HG03521 (cell line): ENCODE results near the gene SECISBP2L.

ENCODE experiments used
- ATAC-seq: cut with Tn5 transposase; IDR thresholded peaks from one replicate; pipeline ENCODE4 v1.9.1; 2021; ENCODE audit warnings: mild to moderate bottlenecking, moderate library complexity; ENCODE audit not compliant: unreplicated experiment

SECISBP2L gene

DNA sequence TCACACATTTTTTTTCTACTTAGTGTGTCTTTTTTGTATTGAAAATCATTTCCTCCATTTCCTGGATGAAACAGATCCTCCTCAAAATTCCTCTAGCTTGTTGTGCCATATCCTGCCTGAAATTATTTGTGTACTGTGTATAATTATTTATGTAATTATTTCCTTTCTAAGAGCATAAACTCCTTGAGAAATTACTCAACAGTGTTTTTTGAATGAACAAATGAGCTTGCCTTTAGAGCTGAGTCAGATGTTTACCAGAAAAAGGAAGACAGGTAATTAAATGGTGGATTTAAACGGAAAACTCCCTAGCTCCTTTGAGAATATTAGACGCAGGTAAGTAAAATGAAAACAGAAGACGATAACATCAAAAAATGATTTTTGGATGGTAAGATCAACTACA is 13.2 kb upstream of the SECISBP2L start:
- no peak for ATAC-seq

DNA sequence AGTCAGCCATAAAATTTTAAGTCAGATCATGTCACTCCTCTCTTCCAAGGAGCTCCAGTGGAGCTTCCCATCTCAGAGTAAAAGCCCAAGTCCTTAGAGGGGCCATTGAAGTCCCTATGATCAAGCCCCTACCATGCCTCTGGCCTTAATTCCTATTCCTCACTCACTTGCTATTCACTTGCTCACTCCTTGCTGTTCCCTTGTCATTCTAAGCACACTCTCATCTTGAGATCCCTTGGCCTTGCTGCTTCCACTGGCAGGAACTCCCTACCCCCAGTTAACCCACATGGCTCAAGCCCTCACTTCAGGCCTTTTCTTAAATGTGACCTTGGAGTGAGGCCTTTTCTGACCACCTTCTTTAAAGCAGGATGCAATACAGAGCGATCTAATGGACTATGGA is 12.3 kb upstream of the SECISBP2L start:
- ATAC-seq: no peak

DNA sequence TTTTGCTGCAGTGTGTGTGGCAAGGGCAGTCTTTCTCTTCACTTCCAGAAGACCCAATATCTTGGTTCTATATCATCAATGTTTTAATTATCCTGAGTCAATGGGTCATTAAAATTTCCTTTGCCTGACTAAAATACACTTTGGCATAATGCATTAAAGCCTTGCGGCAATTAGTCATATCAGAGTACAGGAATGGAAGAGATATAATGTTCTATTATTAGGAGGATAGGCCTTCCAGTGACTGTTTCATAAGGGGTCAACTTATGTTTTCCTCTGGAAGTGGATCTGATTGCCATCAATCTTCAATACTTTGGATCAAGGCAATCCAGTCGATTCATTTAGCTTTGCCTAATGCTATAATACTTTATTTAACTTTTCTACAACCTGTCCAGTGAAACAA is 9.4 kb upstream of the SECISBP2L start:
- ATAC-seq: no peak

DNA sequence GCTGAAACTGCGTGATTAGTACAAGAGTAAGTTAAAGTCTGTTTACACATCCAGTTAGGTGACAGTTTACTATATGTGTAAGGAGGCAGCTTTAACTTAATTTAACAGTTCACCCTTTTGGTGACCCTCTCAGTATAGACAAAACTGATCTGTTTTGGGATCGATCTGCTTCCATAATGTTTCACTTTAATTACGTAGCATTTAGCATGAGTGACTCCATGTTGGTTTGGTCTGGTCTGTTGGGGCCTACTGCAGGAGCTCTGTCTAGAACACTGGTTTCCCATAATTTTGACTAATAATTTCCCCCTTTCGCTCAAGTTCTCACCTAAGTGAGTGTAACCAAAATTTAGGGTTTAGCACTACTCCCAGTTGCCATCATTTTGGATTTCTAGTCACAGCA is 6.4 kb upstream of the SECISBP2L start:
- no peak for ATAC-seq

DNA sequence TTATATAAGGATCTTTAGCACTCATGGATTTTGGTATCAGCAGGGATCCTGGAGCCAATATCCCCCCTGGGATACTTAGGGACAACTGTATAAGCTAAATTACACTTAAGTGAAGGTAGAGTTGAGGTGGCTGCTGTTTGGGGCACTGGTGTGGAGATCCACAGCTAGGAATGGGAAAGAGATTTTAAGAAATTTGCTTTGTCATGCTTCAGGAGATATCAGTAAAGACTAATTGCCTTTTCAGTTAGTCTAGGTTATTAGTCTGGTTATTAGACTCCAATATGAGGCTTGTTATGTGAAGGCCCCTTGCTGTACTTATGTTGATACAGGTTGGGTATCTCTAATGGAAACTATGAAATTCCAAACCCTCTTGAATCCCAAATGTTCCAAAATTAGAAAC is 1.2 kb upstream of the SECISBP2L start:
- no peak for ATAC-seq

DNA sequence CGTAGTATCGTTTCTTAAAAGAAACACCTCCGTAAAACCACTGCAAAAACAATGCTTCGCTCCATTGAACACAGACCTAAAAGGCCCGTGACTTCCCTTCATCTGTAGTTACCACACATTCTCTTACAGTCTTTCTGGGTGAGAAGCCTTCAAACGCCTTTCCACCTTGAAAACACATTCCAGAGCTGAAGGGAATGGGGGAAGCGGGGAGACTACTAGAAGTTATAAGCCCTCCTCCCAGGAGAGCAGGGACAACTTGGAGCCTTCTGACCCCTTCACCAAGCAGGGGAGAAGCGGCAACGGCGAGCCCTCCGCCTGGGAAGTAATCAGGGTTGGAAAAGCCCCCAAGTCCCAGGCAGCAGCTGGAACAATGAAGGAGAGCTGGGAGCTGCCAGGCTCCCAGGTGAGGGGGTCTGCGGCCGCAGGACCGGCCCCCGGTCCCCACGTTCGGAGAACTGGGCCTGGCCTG is 461 bp downstream of the SECISBP2L start:
- peak; percentile 29 for ATAC-seq

DNA sequence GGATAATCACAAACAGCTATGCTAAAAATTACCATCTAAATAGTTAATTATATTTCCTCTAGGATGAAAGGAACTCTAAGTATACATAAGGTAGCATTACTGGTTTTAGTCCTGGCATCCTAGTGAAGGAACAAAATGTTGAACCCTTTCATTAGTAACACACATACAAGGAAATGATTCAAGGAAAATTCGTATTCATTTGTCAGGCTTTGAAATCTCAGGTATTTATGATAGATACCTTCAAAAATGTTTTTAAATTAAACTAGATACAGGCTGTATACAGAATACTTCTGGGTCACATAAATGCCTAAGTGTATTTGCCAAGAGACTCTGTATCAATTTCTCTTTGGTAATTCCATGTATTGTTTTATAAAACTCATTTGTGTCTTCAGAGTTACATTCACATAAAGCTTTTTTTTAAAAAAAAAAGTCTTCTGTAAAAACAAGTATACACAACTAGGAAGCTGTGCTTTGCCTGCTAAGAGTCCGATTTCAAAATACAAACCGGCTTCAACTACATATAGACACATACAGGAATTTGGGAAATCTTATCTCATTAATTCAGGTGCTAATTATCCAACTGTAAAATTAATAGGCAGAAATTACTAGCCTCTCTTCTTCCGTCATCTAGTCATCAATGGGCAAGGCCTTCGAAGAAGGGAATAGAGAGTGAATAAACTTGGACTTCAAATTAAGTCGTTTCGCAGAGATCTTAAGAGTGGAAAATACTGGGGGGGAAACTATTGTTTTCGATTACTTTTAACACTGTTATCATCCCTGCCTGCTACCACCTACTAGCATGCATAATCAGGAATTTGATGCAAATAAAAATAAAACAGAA is 1.3 kb downstream of the SECISBP2L start:
- no peak for ATAC-seq

DNA sequence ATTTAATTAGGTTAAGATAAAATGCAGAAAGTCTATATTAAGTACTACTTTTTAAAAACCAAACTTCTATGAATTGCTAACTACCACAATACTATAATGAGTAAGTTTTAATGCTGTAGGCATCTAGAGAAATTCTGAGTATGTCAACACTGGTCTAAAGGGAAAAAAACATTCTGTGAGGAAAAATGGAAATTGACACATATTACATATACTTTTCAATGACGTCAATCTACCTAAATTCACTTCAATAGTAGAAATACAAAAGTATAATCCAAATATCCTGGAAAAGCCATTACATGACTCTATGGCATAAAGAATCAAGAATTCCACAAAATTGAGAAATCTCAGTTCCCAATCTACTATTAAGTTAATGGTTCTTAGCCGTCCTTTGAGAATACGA is 2.2 kb downstream of the SECISBP2L start:
- ATAC-seq: no peak

DNA sequence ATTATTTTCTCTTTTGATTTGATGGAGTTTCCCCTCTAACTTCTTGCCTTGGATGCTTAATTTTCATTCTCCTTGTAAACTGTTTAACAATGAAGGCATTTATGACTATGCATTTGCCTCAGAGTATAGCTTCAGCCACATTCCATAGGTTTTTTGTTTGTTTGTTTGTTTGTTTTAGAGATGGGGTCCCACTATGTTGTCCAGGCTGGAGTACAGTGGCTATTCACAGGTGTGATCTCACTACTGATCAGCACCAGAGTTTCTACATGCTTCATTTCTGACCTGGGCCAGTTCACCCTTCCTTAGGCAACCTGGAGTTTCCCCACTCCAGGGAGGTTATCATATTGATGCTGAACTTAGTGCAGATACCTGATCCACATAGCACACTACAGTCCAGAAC is 4.1 kb downstream of the SECISBP2L start:
- no peak for ATAC-seq

DNA sequence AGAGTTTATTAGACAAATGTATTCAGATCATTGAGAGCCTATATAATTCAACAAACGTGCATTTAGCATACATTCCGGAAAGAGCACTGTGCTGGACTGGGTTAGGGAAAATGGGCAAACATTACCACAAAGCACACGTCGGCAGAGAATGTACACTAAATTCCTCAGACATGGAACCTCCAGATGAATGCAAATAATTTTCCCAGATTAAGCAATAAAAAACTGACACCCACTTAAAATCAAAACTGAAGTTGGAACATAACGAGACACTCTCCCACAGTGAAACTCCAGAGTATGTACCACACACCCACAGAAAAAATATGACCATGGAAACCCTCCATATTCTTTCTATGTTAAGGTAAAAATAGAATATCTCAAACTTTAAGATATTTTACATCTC is 4.8 kb downstream of the SECISBP2L start:
- no peak for ATAC-seq

DNA sequence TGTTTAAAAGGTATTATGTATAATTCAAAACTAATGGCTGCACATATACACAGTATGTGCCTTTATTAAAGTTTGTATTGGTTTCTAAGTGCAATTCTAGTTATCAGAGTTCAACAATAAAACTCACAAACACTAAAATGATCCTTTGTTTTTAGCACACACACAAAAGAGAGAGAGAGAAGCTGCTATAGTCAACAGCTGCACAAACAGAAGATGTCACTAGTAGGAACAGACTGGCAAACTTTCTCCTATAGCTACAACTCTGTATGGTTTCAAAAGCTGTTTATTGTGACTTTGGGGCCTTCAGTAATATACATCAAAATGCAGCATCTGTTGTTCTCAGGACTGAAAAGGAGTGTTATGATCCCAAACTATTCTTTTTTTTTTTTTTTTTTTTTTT is 6.1 kb downstream of the SECISBP2L start:
- no peak for ATAC-seq

DNA sequence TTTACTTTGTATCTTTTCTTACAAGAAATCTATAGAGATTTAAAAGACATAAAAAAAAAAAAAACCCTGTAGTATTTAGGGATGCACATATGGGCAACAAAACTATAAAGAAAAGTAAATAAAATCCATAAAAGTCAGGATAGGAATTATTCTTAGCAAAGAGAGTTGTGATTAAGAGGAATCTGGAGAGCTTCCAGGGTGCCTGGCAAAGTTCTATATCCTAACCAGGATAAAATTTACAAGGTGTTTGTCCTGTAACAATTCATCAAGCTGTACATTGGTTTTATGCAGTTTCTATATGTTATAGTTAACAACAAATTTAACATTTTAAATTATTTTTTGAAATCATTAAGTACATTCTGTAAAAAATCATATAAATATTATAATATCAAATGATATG is 7.9 kb downstream of the SECISBP2L start:
- no peak for ATAC-seq

DNA sequence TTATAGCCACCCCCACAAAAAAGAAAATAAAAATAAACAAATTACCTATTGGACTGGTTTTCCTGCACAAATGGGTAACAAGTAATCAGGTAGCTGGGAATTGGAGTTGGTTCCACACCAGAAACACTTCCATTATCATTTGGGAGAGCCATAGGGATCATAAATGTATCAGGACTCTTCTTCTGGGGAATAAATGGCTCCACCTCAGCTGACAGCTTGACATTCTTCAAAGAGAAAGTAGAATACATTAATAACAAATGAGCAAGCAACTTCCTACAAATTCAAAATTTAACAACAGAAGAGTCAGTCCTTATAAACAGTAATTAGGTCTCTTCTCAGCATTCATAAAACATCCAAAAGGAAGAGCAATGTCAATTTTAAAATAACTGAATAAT is 8.7 kb downstream of the SECISBP2L start:
- no peak for ATAC-seq

DNA sequence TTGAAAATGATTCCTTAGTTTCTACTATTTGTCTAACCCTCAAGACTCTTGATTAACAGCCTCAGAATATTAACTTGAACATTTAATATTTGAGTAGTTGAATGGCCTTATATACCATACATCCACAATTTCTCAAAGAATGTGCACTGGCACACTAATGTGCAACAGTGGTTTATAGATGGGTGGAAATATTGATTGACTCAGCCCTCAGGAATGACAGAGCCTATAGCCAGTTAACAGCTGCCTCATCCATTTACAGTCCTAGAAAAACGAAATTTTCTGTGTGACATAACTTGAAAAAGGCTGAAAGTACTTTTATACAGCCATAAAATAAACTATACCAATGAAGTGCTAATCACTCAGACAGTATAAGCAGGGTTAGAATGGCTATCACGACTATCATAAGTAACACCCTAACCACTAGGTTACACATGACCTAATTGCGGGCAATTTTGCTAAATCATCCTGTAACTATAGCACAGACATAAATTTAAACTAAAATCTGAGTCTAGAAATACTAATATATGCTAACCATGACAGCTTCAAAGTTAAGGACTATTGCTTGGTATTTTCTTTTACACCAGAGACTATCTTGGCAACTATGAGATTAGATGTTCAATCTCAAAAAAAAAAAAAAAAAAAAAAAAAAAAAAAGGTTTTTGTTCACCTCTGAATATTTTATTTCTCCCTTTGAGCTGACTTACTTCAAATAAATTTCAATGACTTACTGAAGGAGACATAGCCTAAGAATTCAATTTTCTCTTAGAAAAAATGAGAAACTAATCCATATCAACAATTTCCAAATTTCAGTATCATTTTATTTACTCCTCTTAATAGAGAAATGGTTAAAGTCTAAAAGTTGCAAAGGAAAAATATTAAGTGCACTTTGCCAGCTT is 9.3 kb downstream of the SECISBP2L start:
- ATAC-seq: no peak

DNA sequence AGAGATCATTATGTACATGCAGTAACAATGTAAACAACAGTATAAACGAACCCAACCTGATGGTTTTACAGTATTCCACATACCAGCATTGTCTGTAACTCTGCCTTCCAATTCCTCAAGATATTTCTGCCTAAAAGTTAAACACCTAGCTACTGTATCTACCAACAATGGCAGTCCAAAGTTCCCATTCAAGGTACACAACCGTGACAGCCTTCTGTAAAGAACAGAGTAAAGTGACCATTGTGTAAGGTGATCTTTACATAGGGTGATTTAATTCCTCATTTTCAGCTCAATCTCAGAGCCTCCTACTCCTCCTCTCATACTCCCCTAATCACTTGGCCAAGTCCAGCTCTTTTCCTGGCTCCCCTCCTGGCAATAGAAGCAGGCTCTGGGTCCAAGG is 10.4 kb downstream of the SECISBP2L start:
- no peak for ATAC-seq

DNA sequence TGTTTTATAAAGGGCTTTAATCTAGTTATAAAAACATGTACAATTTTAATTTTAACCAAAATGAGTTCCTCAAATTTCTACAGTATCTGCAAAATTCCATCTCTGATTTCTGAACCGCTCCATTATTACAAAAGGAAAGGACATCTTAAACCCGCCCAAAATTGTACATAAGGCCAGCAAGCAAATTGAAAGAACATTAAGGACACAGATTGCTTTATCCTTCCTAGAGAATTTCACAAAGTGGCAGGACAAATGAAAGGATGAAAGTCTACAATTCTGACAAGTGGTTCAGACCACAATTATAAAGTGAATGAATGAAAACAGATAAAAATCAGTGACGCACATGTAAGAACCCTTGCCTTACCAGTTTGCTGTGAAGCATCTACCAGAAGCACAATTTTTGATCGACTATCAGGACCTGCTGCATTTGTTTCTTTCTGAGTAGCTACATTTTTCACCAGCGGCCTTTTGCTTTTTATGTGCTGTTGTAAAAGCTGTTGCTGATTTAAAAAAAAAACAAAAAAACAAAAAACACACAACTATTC is 13.6 kb downstream of the SECISBP2L start:
- ATAC-seq: no peak

DNA sequence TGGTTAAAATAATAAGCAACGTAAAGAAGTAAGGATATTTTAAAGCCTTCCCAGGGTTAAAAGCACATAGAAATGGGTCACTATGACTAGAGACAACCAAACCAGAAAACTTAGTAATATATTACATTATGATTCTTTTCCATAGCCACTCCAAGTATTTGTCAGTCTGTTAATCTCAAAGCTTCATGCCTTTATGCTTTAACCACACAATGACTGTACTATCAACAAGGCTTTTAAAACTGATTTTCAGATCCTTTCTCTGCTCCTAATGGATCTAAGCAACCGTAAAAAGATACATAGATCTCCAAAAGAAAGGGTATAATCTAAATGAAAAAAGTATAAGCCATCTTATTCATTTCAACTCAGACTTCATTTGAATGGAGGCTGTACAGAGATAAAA is 14.4 kb downstream of the SECISBP2L start:
- ATAC-seq: no peak

DNA sequence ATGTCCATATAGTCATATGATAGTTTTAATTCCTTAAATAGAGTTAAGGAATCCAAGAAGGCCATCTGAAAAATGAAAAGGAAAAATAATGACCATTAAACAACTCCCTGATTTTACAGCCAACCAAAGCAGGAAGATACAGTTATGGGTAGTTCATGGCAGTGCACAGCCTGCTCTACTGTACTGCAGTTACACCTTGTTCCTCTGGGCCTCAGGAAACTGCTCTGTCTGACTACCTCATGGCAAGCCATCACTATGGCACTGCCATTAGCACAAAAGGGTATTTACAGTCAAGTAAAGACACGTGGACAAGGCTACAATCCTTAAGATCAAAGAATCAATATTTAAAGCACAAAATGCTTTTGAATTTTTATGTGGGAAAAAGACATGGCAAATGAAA is 19.5 kb downstream of the SECISBP2L start:
- ATAC-seq: no peak

DNA sequence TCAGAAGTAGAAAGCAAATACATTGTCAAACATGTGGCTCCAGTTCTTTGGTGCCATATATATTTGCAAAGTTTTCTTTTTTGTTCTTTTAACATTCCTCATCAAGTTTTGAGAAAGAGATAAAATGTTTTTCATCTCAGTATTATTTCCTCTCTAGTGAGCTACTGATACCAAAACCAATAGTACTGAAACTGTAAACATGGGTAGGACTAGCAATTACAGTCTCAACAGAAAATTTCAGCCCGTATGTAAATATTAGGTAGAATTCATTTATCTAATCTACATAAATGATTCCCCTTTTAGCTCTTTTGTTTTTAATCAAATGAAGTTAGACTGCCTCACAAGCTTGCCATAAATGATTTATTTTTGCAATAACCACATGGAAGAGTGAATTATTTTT is 21.4 kb downstream of the SECISBP2L start:
- ATAC-seq: peak; percentile 63

DNA sequence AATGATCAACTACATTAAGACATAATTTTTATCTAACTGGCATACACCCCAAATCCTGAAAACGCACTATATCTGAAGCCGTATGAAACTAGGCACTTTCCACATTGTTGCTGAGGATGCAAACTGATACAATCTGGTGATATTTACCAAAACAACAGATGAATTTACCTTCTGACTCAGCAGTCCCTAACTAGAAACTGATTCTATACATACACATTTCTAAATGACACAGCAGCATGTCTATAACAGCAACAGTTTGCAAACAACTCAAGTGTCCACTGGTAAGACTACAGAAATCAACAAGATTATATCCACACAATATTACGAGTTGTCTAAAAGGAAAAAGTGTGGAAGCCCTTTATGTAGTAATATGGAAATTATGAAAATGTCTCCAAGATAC is 22.9 kb downstream of the SECISBP2L start:
- ATAC-seq: peak; percentile 79

DNA sequence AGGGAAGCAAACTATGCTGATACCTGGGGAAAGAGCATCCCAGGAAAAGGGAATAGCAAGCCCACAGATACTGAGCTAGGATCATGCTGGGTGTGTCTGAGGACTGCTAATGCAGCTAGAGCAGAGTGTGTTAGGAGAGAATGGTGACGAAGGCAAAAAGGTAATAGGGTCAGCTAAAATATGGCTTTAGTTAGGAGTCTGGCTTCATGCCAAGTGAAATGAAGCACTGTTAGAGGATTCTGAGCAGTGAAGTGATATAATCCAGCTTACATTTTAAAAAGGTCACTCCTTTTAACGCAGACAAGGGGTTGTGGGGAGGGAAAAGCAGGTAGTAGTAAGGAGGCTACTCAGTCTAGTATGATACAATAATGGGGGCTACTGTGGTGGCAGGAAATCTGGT is 30.4 kb downstream of the SECISBP2L start:
- ATAC-seq: no peak

DNA sequence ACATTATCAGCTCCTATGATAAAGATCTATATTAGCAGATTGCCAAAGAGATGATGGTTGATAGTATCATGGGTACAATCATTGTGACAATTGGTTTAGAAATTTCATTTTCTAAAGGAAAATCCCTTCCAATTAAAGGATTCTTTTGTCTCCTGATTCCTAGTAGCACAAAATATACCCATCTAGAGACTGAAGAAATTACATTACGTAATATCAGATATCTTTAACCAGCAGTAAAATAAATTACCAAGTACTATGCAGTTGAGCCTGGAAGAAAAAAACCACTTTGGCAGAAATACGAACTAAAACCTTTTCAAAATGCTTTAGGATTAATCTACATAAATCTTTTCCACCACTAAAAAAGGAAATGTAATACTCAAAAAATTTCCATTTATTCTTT is 46.9 kb downstream of the SECISBP2L start:
- ATAC-seq: no peak
